WTC11 (cell line): ENCODE measurements around the gene TRIM42. TPM values are rescaled to one million over a fixed set of nuclear protein-coding genes. Genes with fewer than 3 reads are reported as not detected.

Experiments used
- ATAC-seq: fragments of 200-7000 bp; cut with Tn5 transposase; 2 replicates; pipeline ENCODE4 v1.10.0; 2021; ENCODE audit warnings: mild to moderate bottlenecking, moderate library complexity
- CTCF ChIA-PET: fragments of 300-600 bp; sonication (Branson Sonifier 250); formaldehyde crosslinking; loops from one replicate; lab custom pipeline; 2021; ENCODE audit warnings: antibody characterized with exemption; lab: Charles Lee
- POLR2A ChIA-PET: fragments of 350-600 bp; sonication (Branson Sonifier 250); formaldehyde crosslinking; loops from one replicate; lab custom pipeline; 2021; ENCODE audit warnings: antibody characterized with exemption; lab: Charles Lee
- DNase-seq: peaks from one replicate; pipeline ENCODE4 v3.0.0; 2021; ENCODE audit warnings: low spot score
- H3K27ac Mint-ChIP-seq: 2 replicates; pipeline ENCODE4 v1.8.0; 2021; ENCODE audit warnings: mixed read lengths
- H3K27me3 Mint-ChIP-seq: 2 replicates; pipeline ENCODE4 v1.8.0; 2021; ENCODE audit warnings: low read depth, mild to moderate bottlenecking, moderate library complexity, mixed read lengths
- H3K36me3 Mint-ChIP-seq: 2 replicates; pipeline ENCODE4 v1.8.0; 2021; ENCODE audit warnings: mixed read lengths
- H3K4me1 Mint-ChIP-seq: 2 replicates; pipeline ENCODE4 v1.8.0; 2022; ENCODE audit warnings: mixed read lengths
- H3K4me3 Mint-ChIP-seq: 2 replicates; pipeline ENCODE4 v1.8.0; 2021; ENCODE audit warnings: mild to moderate bottlenecking, moderate library complexity, mixed read lengths
- H3K9me3 Mint-ChIP-seq: 2 replicates; pipeline ENCODE4 v1.8.0; 2021; ENCODE audit warnings: mixed read lengths
- ELF4 ChIP-seq: sonication (generic); formaldehyde crosslinking; IDR thresholded peaks from 2 replicates; pipeline ENCODE4 v1.8.1; 2022; ENCODE audit warnings: low read depth, mild to moderate bottlenecking, moderate library complexity, missing genetic modification reagents
- EMX1 ChIP-seq: fragments of 250-450 bp; sonication (Bioruptor Pico); IDR thresholded peaks from 2 replicates; pipeline ENCODE4 v1.8.0; 2021; ENCODE audit warnings: mild to moderate bottlenecking
- ETV6 ChIP-seq: sonication (generic); formaldehyde crosslinking; IDR thresholded peaks from 2 replicates; pipeline ENCODE4 v1.8.1; 2022; ENCODE audit warnings: mild to moderate bottlenecking, missing genetic modification reagents
- FOXP1 ChIP-seq: sonication (generic); formaldehyde crosslinking; IDR thresholded peaks from 2 replicates; pipeline ENCODE4 v1.8.0; 2022; ENCODE audit warnings: missing genetic modification reagents, mild to moderate bottlenecking, moderate library complexity, borderline replicate concordance
- GABPB1 ChIP-seq: sonication (generic); formaldehyde crosslinking; IDR thresholded peaks from 2 replicates; pipeline ENCODE4 v1.8.1; 2023; ENCODE audit warnings: mild to moderate bottlenecking, missing genetic modification reagents
- NFATC4 ChIP-seq: fragments of 250-450 bp; sonication (Bioruptor Pico); IDR thresholded peaks from 2 replicates; pipeline ENCODE4 v1.9.0; 2021; ENCODE audit warnings: mild to moderate bottlenecking
- NFYB ChIP-seq: sonication (generic); formaldehyde crosslinking; conservative IDR thresholded peaks from 2 replicates; pipeline ENCODE4 v1.8.0; 2022; ENCODE audit warnings: low read depth, missing genetic modification reagents
- NR1H2 ChIP-seq: sonication (generic); formaldehyde crosslinking; IDR thresholded peaks from 2 replicates; pipeline ENCODE4 v1.9.0; 2021; ENCODE audit warnings: mild to moderate bottlenecking, moderate library complexity, missing genetic modification reagents
- NR2C2 ChIP-seq: sonication (generic); formaldehyde crosslinking; IDR thresholded peaks from 2 replicates; pipeline ENCODE4 v1.8.0; 2022; ENCODE audit warnings: mild to moderate bottlenecking, missing genetic modification reagents
- ZNF317 ChIP-seq: sonication (generic); formaldehyde crosslinking; IDR thresholded peaks from 2 replicates; pipeline ENCODE4 v1.8.1; 2023; ENCODE audit warnings: low read depth, mild to moderate bottlenecking, moderate library complexity, missing genetic modification reagents, borderline replicate concordance
- ZNF671 ChIP-seq: fragments of 250-450 bp; sonication (Bioruptor Pico); IDR thresholded peaks from 2 replicates; pipeline ENCODE4 v1.8.0; 2021; ENCODE audit warnings: mild to moderate bottlenecking
- total RNA-seq: library from RNA; stranded (reverse); gene quantifications from 3 replicates; pipeline ENCODE4 v1.2.3, GENCODE V29; 2021
- TF ChIP-seq, protein P1 (sequence below): sonication (generic); formaldehyde crosslinking; IDR thresholded peaks from 2 replicates; pipeline ENCODE4 v1.8.0; 2023; ENCODE audit warnings: mild to moderate bottlenecking, missing genetic modification reagents
- TF ChIP-seq, protein P2 (sequence below): sonication (generic); formaldehyde crosslinking; IDR thresholded peaks from 2 replicates; pipeline ENCODE4 v1.8.0; 2023; ENCODE audit warnings: missing genetic modification reagents
- TF ChIP-seq, protein P3 (sequence below): sonication (generic); formaldehyde crosslinking; IDR thresholded peaks from 2 replicates; pipeline ENCODE4 v1.8.1; 2022; ENCODE audit warnings: mild to moderate bottlenecking, missing genetic modification reagents, moderate library complexity, borderline replicate concordance
- TF ChIP-seq, protein P4 (sequence below): sonication (generic); formaldehyde crosslinking; IDR thresholded peaks from 2 replicates; pipeline ENCODE4 v1.8.1; 2023; ENCODE audit warnings: mild to moderate bottlenecking, missing genetic modification reagents, borderline replicate concordance
- TF ChIP-seq, protein P5 (sequence below): sonication (generic); formaldehyde crosslinking; IDR thresholded peaks from 2 replicates; pipeline ENCODE4 v1.8.1; 2023; ENCODE audit warnings: mild to moderate bottlenecking, missing genetic modification reagents
- TF ChIP-seq, protein P6 (sequence below): sonication (generic); formaldehyde crosslinking; IDR thresholded peaks from 2 replicates; pipeline ENCODE4 v1.8.1; 2022; ENCODE audit warnings: missing genetic modification reagents, borderline replicate concordance
- TF ChIP-seq, protein P7 (sequence below): sonication (generic); formaldehyde crosslinking; conservative IDR thresholded peaks from 2 replicates; pipeline ENCODE4 v1.8.1; 2023; ENCODE audit warnings: mild to moderate bottlenecking, low read depth, missing genetic modification reagents, moderate library complexity

Gene TRIM42
- total RNA-seq, 1 experiment from 2014 or later: not detected

DNA sequence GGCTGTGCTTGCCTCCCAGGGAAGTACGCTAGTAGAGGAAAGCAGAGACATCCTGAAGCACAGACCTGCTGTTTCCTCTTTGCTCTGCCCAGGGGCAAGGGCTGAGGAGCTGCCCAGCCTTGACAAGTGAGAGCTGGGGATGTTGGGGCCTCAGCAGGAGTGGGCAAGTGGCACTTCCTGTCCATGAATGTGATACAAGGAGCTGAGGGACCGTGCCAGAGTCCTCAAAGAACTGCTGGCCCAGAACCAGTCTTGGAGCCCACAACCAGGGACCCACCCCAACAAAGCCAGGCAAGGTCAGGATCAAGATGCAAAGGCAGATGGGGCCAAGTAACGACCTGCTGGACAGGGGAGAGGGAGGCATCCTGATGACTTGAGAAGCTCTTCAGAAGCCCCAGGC, 70.3 kb downstream of the TRIM42 start:
- POLR2A ChIA-PET: no interaction called here
- Mint-ChIP-seq H3K4me3 (no peak overlapping the region), H3K27ac (no peak overlapping the region), H3K27me3 (no peaks in the 10 kb centered on the region; the same call in 1 of the 2 replicates), H3K9me3 (peaks cover 7% of the 10 kb centered on the region), H3K36me3 (no peaks in the 10 kb centered on the region), H3K4me1 (no peaks in the 10 kb centered on the region)
- DNase-seq (no peak), ATAC-seq (no peak)
- TF ChIP-seq, protein P1, sequence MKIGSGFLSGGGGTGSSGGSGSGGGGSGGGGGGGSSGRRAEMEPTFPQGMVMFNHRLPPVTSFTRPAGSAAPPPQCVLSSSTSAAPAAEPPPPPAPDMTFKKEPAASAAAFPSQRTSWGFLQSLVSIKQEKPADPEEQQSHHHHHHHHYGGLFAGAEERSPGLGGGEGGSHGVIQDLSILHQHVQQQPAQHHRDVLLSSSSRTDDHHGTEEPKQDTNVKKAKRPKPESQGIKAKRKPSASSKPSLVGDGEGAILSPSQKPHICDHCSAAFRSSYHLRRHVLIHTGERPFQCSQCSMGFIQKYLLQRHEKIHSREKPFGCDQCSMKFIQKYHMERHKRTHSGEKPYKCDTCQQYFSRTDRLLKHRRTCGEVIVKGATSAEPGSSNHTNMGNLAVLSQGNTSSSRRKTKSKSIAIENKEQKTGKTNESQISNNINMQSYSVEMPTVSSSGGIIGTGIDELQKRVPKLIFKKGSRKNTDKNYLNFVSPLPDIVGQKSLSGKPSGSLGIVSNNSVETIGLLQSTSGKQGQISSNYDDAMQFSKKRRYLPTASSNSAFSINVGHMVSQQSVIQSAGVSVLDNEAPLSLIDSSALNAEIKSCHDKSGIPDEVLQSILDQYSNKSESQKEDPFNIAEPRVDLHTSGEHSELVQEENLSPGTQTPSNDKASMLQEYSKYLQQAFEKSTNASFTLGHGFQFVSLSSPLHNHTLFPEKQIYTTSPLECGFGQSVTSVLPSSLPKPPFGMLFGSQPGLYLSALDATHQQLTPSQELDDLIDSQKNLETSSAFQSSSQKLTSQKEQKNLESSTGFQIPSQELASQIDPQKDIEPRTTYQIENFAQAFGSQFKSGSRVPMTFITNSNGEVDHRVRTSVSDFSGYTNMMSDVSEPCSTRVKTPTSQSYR (CRISPR knock-in tag): no peak
- TF ChIP-seq, protein P2, sequence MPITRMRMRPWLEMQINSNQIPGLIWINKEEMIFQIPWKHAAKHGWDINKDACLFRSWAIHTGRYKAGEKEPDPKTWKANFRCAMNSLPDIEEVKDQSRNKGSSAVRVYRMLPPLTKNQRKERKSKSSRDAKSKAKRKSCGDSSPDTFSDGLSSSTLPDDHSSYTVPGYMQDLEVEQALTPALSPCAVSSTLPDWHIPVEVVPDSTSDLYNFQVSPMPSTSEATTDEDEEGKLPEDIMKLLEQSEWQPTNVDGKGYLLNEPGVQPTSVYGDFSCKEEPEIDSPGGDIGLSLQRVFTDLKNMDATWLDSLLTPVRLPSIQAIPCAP: no peak
- TF ChIP-seq, protein P3, sequence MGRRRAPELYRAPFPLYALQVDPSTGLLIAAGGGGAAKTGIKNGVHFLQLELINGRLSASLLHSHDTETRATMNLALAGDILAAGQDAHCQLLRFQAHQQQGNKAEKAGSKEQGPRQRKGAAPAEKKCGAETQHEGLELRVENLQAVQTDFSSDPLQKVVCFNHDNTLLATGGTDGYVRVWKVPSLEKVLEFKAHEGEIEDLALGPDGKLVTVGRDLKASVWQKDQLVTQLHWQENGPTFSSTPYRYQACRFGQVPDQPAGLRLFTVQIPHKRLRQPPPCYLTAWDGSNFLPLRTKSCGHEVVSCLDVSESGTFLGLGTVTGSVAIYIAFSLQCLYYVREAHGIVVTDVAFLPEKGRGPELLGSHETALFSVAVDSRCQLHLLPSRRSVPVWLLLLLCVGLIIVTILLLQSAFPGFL (CRISPR knock-in tag): no peak
- TF ChIP-seq NFYB: no peak
- no peak for TF ChIP-seq NFATC4
- TF ChIP-seq, protein P4, sequence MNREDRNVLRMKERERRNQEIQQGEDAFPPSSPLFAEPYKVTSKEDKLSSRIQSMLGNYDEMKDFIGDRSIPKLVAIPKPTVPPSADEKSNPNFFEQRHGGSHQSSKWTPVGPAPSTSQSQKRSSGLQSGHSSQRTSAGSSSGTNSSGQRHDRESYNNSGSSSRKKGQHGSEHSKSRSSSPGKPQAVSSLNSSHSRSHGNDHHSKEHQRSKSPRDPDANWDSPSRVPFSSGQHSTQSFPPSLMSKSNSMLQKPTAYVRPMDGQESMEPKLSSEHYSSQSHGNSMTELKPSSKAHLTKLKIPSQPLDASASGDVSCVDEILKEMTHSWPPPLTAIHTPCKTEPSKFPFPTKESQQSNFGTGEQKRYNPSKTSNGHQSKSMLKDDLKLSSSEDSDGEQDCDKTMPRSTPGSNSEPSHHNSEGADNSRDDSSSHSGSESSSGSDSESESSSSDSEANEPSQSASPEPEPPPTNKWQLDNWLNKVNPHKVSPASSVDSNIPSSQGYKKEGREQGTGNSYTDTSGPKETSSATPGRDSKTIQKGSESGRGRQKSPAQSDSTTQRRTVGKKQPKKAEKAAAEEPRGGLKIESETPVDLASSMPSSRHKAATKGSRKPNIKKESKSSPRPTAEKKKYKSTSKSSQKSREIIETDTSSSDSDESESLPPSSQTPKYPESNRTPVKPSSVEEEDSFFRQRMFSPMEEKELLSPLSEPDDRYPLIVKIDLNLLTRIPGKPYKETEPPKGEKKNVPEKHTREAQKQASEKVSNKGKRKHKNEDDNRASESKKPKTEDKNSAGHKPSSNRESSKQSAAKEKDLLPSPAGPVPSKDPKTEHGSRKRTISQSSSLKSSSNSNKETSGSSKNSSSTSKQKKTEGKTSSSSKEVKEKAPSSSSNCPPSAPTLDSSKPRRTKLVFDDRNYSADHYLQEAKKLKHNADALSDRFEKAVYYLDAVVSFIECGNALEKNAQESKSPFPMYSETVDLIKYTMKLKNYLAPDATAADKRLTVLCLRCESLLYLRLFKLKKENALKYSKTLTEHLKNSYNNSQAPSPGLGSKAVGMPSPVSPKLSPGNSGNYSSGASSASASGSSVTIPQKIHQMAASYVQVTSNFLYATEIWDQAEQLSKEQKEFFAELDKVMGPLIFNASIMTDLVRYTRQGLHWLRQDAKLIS: no peak
- TF ChIP-seq, protein P5, sequence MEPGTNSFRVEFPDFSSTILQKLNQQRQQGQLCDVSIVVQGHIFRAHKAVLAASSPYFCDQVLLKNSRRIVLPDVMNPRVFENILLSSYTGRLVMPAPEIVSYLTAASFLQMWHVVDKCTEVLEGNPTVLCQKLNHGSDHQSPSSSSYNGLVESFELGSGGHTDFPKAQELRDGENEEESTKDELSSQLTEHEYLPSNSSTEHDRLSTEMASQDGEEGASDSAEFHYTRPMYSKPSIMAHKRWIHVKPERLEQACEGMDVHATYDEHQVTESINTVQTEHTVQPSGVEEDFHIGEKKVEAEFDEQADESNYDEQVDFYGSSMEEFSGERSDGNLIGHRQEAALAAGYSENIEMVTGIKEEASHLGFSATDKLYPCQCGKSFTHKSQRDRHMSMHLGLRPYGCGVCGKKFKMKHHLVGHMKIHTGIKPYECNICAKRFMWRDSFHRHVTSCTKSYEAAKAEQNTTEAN: no peak
- no peak for TF ChIP-seq ZNF671 (CRISPR knock-in tag)
- TF ChIP-seq FOXP1 (CRISPR knock-in tag): no peak
- TF ChIP-seq, all 79 proteins: peak for 0
- CTCF ChIA-PET: interaction anchor here (0.6 kb wide), 1 partner anchor 683 kb away, joined by 3 read pairs; no protein-coding TSS in a partner anchor

DNA sequence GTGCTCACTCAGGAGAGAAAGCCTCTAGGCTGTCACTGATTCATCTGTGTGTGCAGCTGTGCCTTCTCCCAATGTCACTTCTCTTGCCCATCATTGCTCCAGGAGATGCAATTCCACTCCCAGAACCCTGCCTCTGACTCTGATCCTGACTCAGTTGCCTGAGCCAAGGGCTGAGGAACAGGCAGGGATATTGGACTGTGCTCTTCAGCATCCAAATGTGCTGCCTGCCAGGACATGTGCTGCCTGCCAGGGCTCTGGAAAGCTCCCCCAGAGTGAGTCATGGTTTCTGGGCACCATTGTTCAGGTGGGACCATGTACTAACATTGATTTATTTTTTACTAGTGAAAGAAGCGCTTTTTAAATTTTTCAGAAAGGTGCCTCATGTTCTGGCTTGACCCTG, 71.0 kb downstream of the TRIM42 start:
- Mint-ChIP-seq H3K27ac (no peak overlapping the region), H3K36me3 (no peaks in the 10 kb centered on the region), H3K27me3 (no peaks in the 10 kb centered on the region; the same call in 1 of the 2 replicates), H3K4me1 (0 out of 2 replicates have a peak, but pooled peaks cover under 1% of the 10 kb centered on the region), H3K4me3 (no peak overlapping the region), H3K9me3 (peaks cover 7% of the 10 kb centered on the region)
- ATAC-seq (no peak), DNase-seq (no peak)
- CTCF ChIA-PET: no interaction called here
- POLR2A ChIA-PET: no interaction called here
- TF ChIP-seq ZNF317 (CRISPR knock-in tag): no peak
- TF ChIP-seq, protein P6, sequence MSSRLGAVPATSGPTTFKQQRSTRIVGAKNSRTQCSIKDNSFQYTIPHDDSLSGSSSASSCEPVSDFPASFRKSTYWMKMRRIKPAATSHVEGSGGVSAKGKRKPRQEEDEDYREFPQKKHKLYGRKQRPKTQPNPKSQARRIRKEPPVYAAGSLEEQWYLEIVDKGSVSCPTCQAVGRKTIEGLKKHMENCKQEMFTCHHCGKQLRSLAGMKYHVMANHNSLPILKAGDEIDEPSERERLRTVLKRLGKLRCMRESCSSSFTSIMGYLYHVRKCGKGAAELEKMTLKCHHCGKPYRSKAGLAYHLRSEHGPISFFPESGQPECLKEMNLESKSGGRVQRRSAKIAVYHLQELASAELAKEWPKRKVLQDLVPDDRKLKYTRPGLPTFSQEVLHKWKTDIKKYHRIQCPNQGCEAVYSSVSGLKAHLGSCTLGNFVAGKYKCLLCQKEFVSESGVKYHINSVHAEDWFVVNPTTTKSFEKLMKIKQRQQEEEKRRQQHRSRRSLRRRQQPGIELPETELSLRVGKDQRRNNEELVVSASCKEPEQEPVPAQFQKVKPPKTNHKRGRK (CRISPR knock-in tag): no peak
- no peak for TF ChIP-seq NR2C2 (CRISPR knock-in tag)
- TF ChIP-seq, protein P7, sequence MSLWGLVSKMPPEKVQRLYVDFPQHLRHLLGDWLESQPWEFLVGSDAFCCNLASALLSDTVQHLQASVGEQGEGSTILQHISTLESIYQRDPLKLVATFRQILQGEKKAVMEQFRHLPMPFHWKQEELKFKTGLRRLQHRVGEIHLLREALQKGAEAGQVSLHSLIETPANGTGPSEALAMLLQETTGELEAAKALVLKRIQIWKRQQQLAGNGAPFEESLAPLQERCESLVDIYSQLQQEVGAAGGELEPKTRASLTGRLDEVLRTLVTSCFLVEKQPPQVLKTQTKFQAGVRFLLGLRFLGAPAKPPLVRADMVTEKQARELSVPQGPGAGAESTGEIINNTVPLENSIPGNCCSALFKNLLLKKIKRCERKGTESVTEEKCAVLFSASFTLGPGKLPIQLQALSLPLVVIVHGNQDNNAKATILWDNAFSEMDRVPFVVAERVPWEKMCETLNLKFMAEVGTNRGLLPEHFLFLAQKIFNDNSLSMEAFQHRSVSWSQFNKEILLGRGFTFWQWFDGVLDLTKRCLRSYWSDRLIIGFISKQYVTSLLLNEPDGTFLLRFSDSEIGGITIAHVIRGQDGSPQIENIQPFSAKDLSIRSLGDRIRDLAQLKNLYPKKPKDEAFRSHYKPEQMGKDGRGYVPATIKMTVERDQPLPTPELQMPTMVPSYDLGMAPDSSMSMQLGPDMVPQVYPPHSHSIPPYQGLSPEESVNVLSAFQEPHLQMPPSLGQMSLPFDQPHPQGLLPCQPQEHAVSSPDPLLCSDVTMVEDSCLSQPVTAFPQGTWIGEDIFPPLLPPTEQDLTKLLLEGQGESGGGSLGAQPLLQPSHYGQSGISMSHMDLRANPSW (CRISPR knock-in tag): no peak
- TF ChIP-seq, protein P5: no peak
- TF ChIP-seq EMX1 (CRISPR knock-in tag): no peak
- TF ChIP-seq, protein P2: no peak
- TF ChIP-seq NR1H2 (CRISPR knock-in tag): no peak
- TF ChIP-seq ELF4 (CRISPR knock-in tag): no peak
- TF ChIP-seq ETV6 (CRISPR knock-in tag): no peak
- TF ChIP-seq GABPB1 (CRISPR knock-in tag): no peak
